HCT116 (cell line): ENCODE measurements around the gene SH2D7. TPM values are rescaled to one million over a fixed set of nuclear protein-coding genes. Genes with fewer than 3 reads are reported as not detected.

ENCODE experiments used
- ATAC-seq: fragments of 200-7000 bp; cut with Tn5 transposase; 2 replicates; pipeline ENCODE4 v1.9.1; 2020; ENCODE audit warnings: mild to moderate bottlenecking, moderate library complexity
- BruUV-seq: library from RNA; stranded (reverse); fragments of 400-500 nt; replicated peaks from 2 replicates; lab custom pipeline; 2021; lab: Mats Ljungman, UMichigan
- CTCF ChIA-PET: fragments of 300-600 bp; sonication (Branson Sonifier 250); formaldehyde crosslinking; loops from one replicate; lab custom pipeline; 2021; ENCODE audit warnings: antibody characterized with exemption; lab: Charles Lee
- POLR2A ChIA-PET: fragments of 300-600, 350-600 bp; sonication (Branson Sonifier 250); formaldehyde crosslinking; loops from one replicate; lab custom pipeline; 2021; ENCODE audit warnings: antibody characterized with exemption; lab: Charles Lee
- RAD21 ChIA-PET, 2 experiments: fragments of 300-600 bp; sonication (Branson Sonifier 250); formaldehyde crosslinking; loops; one replicate each; lab custom pipeline; 2023; ENCODE audit warnings: low total read pairs in 2 of 2; ENCODE audit not compliant: uncharacterized antibody in 2 of 2, unreplicated experiment in 2 of 2, low non-redundant PET in 1 of 2; lab: Charles Lee
- DNase-seq: peaks from one replicate; pipeline ENCODE4 v3.0.0-alpha.2; 2010; ENCODE audit warnings: low read depth, low spot score
- H2AFZ ChIP-seq: fragments of 200-600 bp; shearing (Covaris generic), sonication (generic); 2 replicates; pipeline ENCODE4 v1.6.1; 2017; ENCODE audit warnings: low read depth, mixed run types, mixed read lengths, antibody characterized with exemption, low read length; ENCODE audit not compliant: poor library complexity, severe bottlenecking
- H3K27ac ChIP-seq: 2 replicates; pipeline ENCODE4 v1.5.1; 2012; ENCODE audit warnings: low read depth, low read length
- H3K27me3 ChIP-seq: fragments of 200-600 bp; sonication (generic); 2 replicates; pipeline ENCODE4 v1.6.1; 2016; ENCODE audit warnings: mixed run types, low read length, mixed read lengths; ENCODE audit not compliant: insufficient read depth
- H3K36me3 ChIP-seq, 2 experiments: fragments of 200-500 bp in 1 of 2; fragments of 200-600 bp in 1 of 2; sonication (Bioruptor generic) in 1 of 2; sonication (generic) in 1 of 2; 2 replicates each; pipeline versions ENCODE4 v1.5.1 to v1.6.1; 2014 to 2016; ENCODE audit warnings: low read length in 2 of 2, inconsistent platforms in 1 of 2, mixed read lengths in 1 of 2, mixed run types in 1 of 2; ENCODE audit not compliant: insufficient read depth in 2 of 2, control insufficient read depth in 1 of 2
- H3K4me1 ChIP-seq, 2 experiments: fragments of 200-600 bp in 1 of 2; sonication (generic) in 1 of 2; 2 replicates each; pipeline versions ENCODE4 v1.5.1 to v1.6.1; 2012 to 2017; ENCODE audit warnings: low read length in 2 of 2, inconsistent platforms in 1 of 2, mild to moderate bottlenecking in 1 of 2, mixed read lengths in 1 of 2, mixed run types in 1 of 2, moderate library complexity in 1 of 2; ENCODE audit not compliant: insufficient read depth in 2 of 2, control insufficient read depth in 1 of 2
- H3K4me2 ChIP-seq: fragments of 200-600 bp; sonication (generic); 2 replicates; pipeline ENCODE4 v1.6.1; 2017; ENCODE audit warnings: mixed run types, low read length, mixed read lengths
- H3K4me3 ChIP-seq, 2 experiments: fragments of 200-600 bp in 1 of 2; sonication (generic) in 1 of 2; replicated peaks in 1 of 2; 2 replicates each; pipeline ENCODE4 v1.5.1; 2011 to 2016; ENCODE audit warnings: low read length in 2 of 2, control low read depth in 1 of 2, low read depth in 1 of 2, mild to moderate bottlenecking in 1 of 2, mixed read lengths in 1 of 2, mixed run types in 1 of 2
- H3K79me2 ChIP-seq: fragments of 200-600 bp; sonication (generic); 2 replicates; pipeline ENCODE4 v1.6.1; 2017; ENCODE audit warnings: mild to moderate bottlenecking, mixed run types, low read length, moderate library complexity, mixed read lengths; ENCODE audit not compliant: insufficient read depth
- H3K9ac ChIP-seq: fragments of 200-600 bp; sonication (generic); 2 replicates; pipeline ENCODE4 v1.6.1; 2016; ENCODE audit warnings: low read length, mixed read lengths
- H3K9me2 ChIP-seq: fragments of 200-600 bp; sonication (generic), shearing (Covaris generic); 2 replicates; pipeline ENCODE4 v1.6.1; 2017; ENCODE audit warnings: mixed run types, mild to moderate bottlenecking, moderate library complexity; ENCODE audit not compliant: insufficient read depth
- H3K9me3 ChIP-seq, 2 experiments: fragments of 200-500 bp in 1 of 2; fragments of 200-600 bp in 1 of 2; sonication (Bioruptor generic) in 1 of 2; sonication (generic) in 1 of 2; 2 replicates each; pipeline ENCODE4 v1.6.1; 2014 to 2017; ENCODE audit warnings: low read length in 2 of 2, mixed read lengths in 2 of 2, inconsistent platforms in 1 of 2, low read depth in 1 of 2, mild to moderate bottlenecking in 1 of 2, mixed run types in 1 of 2, moderate library complexity in 1 of 2; ENCODE audit not compliant: control insufficient read depth in 1 of 2, insufficient read depth in 1 of 2
- H4K20me1 ChIP-seq: fragments of 200-600 bp; sonication (generic), shearing (Covaris generic); 2 replicates; pipeline ENCODE4 v1.6.1; 2017; ENCODE audit warnings: mixed run types, mild to moderate bottlenecking, moderate library complexity; ENCODE audit not compliant: insufficient read depth
- CBX3 ChIP-seq: IDR thresholded peaks from 2 replicates; pipeline ENCODE4 v1.6.1; 2012; ENCODE audit warnings: low read depth
- ELF1 ChIP-seq: IDR thresholded peaks from 2 replicates; pipeline ENCODE4 v1.6.1; 2012; ENCODE audit warnings: low read depth, borderline replicate concordance
- EZH2 ChIP-seq: fragments of 200-600 bp; sonication (generic); IDR thresholded peaks from 2 replicates; pipeline ENCODE4 v1.6.1; 2017; ENCODE audit warnings: antibody characterized with exemption, mixed run types
- EZH2phosphoT487 ChIP-seq: fragments of 200-600 bp; IDR thresholded peaks from 2 replicates; pipeline ENCODE4 v1.6.1; 2018; ENCODE audit warnings: antibody characterized with exemption, borderline replicate concordance
- FOSL1 ChIP-seq: IDR thresholded peaks from 2 replicates; pipeline ENCODE4 v1.6.1; 2012; ENCODE audit warnings: low read depth
- JUND ChIP-seq: IDR thresholded peaks from 2 replicates; pipeline ENCODE4 v1.6.1; 2012
- RAD21 ChIP-seq: IDR thresholded peaks from 2 replicates; pipeline ENCODE4 v1.6.1; 2012; ENCODE audit warnings: low read depth, mild to moderate bottlenecking
- SIN3A ChIP-seq: IDR thresholded peaks from 2 replicates; pipeline ENCODE4 v1.6.1; 2012; ENCODE audit warnings: low read depth
- SP1 ChIP-seq: IDR thresholded peaks from 2 replicates; pipeline ENCODE4 v1.6.1; 2012; ENCODE audit warnings: low read depth
- SRF ChIP-seq: IDR thresholded peaks from 2 replicates; pipeline ENCODE4 v1.6.1; 2012; ENCODE audit warnings: low read depth
- ZFX ChIP-seq: fragments of 450-650 bp; IDR thresholded peaks from 2 replicates; pipeline ENCODE4 v1.6.1; 2017
- ZNF274 ChIP-seq: fragments of 200-500 bp; sonication (Bioruptor generic); IDR thresholded peaks from 2 replicates; pipeline ENCODE4 v1.6.1; 2014; ENCODE audit warnings: mild to moderate bottlenecking, low read depth, low read length, inconsistent platforms
- intact Hi-C: fragments of 100-400 bp; cut with micrococcal nuclease; formaldehyde crosslinking; loops from 2 replicates; pipeline ENCODE4 v1.10.0; 2022
- total RNA-seq: library from RNA; stranded (reverse); gene quantifications from one replicate; pipeline ENCODE4 v1.2.1, GENCODE V29; 2021; ENCODE audit not compliant: unreplicated experiment
- TF ChIP-seq, protein P1 (sequence below): IDR thresholded peaks from 2 replicates; pipeline ENCODE4 v1.6.1; 2012
- TF ChIP-seq, protein P2 (sequence below): IDR thresholded peaks from 2 replicates; pipeline ENCODE4 v1.6.1; 2012

The SH2D7 gene
- total RNA-seq, 1 experiment from 2014 or later: not detected

DNA sequence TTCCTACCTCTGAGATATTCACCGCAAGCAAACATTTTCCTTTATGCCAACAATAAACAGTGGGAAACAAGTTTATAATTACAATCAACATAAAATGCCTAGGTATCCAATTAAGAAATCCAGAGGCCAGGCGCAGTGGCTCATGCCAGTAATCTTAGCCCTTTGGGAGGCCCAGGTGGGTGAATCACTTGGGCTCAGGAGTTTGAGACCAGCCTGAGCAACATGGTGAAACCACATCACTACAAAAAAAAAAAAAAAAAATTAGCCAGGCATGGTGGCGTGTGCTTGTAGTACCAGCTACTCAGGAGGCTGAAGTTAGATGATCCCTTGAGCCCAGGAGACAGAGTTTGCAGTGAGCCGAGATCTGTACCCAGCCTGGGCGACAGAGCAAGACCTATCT is 32.1 kb upstream of the SH2D7 start:
- peaks cover 10 to 23% of the 10 kb centered on the region in 2 experiments for H3K4me1 ChIP-seq

DNA sequence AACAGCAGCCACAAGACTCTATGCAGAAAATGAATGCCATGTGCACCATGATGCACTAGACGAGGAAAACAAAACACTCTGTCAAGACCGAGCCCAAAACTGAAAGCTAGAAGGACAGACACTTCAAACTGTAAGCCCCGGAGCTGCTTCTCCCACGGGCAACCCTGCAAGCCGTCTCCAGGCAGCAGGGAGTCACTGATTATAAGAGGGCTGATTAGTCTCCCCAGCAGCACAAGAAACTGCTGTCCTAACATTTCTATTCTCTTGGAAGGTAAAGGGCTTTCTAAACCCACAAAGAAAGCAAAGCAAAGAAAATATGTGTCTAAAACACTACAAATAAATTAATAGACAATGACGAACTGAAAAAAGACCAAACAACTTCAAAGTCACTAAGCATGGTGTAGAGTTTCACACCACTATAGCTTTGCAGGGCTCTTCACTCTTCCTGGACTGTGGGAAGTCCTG is 30.4 kb upstream of the SH2D7 start:
- intact Hi-C loops: no loop called here
- ChIA-PET POLR2A (no interaction called here), RAD21 (no interaction called here), CTCF (interaction anchor here (1.0 kb wide), 1 partner anchor 46 kb away, joined by 3 read pairs; no protein-coding TSS in a partner anchor)
- DNase-seq (no peak), ATAC-seq (no peak)
- H3K4me1 ChIP-seq: peaks cover 4 to 13% of the 10 kb centered on the region in 2 experiments
- H2AFZ ChIP-seq: no peak overlapping the region
- H3K27me3 ChIP-seq: no peaks in the 10 kb centered on the region
- no peaks in the 10 kb centered on the region for H3K9me2 ChIP-seq
- BruUV-seq: no TSS peak
- H3K9ac ChIP-seq: no peak overlapping the region
- no peaks in the 10 kb centered on the region for H4K20me1 ChIP-seq
- H3K9me3 ChIP-seq: no peaks in the 10 kb centered on the region
- peaks cover 20% of the 10 kb centered on the region for H3K79me2 ChIP-seq
- H3K4me3 ChIP-seq: no peak overlapping the region
- no peaks in the 10 kb centered on the region for H3K36me3 ChIP-seq
- H3K4me2 ChIP-seq: no peak overlapping the region
- no peak overlapping the region for H3K27ac ChIP-seq
- TF ChIP-seq, protein P1, sequence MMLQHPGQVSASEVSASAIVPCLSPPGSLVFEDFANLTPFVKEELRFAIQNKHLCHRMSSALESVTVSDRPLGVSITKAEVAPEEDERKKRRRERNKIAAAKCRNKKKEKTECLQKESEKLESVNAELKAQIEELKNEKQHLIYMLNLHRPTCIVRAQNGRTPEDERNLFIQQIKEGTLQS: no peak
- TF ChIP-seq SP1 (no peak), ELF1 (no peak), ZFX (no peak), SIN3A (no peak), EZH2phosphoT487 (no peak), JUND (no peak), SRF (no peak), RAD21 (no peak), CBX3 (no peak), EZH2 (no peak)

More for the DNA sequence above, 32.1 kb upstream of the SH2D7 start:
- H2AFZ ChIP-seq: no peak overlapping the region
- no peaks in the 10 kb centered on the region for H3K27me3 ChIP-seq
- ATAC-seq: no peak
- no peak overlapping the region for H3K4me3 ChIP-seq
- no peaks in the 10 kb centered on the region for H3K9me2 ChIP-seq
- ChIA-PET RAD21 (no interaction called here), POLR2A (no interaction called here), CTCF (interaction anchor here (0.5 kb wide), 1 partner anchor 29 kb away, joined by 4 read pairs; no protein-coding TSS in a partner anchor)
- H3K9ac ChIP-seq: no peak overlapping the region
- H4K20me1 ChIP-seq: no peaks in the 10 kb centered on the region
- H3K27ac ChIP-seq: no peak overlapping the region
- TF ChIP-seq, protein P2, sequence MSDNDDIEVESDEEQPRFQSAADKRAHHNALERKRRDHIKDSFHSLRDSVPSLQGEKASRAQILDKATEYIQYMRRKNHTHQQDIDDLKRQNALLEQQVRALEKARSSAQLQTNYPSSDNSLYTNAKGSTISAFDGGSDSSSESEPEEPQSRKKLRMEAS: no peak
- TF ChIP-seq ZNF274 (no peak), ELF1 (no peak), FOSL1 (no peak)
- H3K79me2 ChIP-seq: peaks cover 13% of the 10 kb centered on the region
- no peaks in the 10 kb centered on the region for H3K36me3 ChIP-seq
- no peaks in the 10 kb centered on the region for H3K9me3 ChIP-seq
- intact Hi-C loops: no loop called here
- DNase-seq: no peak
- no peak overlapping the region for H3K4me2 ChIP-seq
- BruUV-seq: no TSS peak
